GM19043 (cell line): Measurements from ENCODE around the gene PLPP4.

Experiments
- ATAC-seq: cut with Tn5 transposase; IDR thresholded peaks from one replicate; pipeline ENCODE4 v1.9.1; 2021; ENCODE audit warnings: low read depth; ENCODE audit not compliant: unreplicated experiment

Gene PLPP4

GRCh38 chr10:120456626-120457430, at the start of gene PLPP4:
PLPP4 (plus strand) TSS chr10:120457227; CDS start chr10:120457306, 79 bp downstream.
- ATAC-seq, result no peak

DNA sequence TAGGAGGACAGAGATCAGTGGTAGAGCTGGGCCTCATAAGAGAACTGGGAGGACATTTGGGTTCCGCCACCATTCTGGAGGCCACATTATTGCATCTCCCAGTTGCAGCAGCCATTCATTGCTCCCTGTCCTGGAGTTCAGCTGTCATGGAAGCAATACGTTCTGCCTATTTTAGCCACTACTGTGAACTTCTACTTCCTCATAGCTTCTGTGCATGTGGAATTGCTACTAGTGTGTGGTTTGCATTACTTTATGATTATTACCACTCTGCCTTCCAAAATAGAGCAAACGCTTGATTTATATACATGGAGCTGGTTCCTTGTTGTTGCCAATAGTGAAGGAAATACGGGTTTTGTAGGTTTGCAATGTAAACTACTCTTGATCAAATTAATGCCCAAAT, 47.2 kb upstream of the PLPP4 start:
- ATAC-seq, result no peak

GRCh38 chr10:120414946-120415345, 42.1 kb upstream of the PLPP4 start:
- ATAC-seq, result no peak

- no peak for ATAC-seq
Observed at GRCh38 chr10:120415709-120416330, 41.2 kb upstream of the PLPP4 start.

DNA sequence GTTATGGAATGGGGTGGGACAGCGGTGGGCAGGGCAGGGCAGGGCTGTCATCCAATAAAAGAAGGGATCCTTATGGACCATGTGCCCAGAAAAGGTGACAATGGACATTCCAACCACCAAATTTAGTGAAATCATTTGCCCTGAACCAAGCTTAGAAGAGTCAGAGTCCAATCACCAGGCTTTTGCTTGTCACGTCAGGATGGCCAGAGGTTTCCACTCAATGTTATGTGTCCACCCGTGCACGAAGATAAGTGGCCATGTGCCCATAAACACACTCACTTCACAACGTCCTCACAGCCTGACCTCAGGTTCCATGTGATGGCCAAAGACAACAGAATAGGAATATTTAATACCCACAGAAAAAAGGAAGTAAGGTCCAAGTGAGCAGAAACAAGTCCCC, 36.6 kb upstream of the PLPP4 start:
- no peak for ATAC-seq

- no peak for ATAC-seq
Observed at GRCh38 chr10:120421250-120421649, 35.8 kb upstream of the PLPP4 start.

DNA sequence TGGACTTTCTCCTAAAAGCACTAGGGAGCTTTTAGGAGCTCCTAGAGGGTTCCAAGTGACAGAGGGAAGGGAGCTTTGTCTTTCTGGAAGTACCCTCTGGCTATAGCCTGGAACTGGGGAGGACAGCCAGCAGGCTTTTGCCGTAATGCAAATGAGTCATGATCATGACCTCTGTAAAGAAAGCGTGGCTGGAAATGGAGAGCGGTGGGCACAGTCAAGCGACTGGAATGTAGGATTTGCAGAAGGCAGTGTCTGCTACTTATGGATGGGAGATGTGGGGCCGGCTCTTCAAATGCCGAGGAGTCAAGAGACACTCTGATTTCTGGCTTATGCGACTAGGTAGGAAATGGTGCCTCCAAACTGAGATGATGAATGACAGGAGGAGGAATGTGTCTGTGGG, 34.6 kb upstream of the PLPP4 start:
- ATAC-seq, result no peak

GRCh38 chr10:120423431-120424197, 33.4 kb upstream of the PLPP4 start:
- peak; percentile 49 for ATAC-seq

DNA sequence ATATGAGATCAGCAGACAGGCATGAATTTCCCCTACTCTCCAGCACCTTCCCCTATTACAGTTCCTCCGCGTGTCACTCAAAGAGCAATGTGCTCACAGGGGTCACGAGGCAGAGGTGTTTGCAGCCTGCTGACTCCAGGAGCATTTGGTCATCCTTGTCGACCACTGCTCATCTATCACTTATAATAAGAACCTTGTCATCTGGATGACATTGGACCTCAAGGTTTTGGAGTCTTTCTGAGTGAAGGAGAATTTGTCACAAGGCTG, 32.9 kb upstream of the PLPP4 start:
- no peak for ATAC-seq

GRCh38 chr10:120426306-120426705, 30.7 kb upstream of the PLPP4 start:
- no peak for ATAC-seq

GRCh38 chr10:120428754-120429153, 28.3 kb upstream of the PLPP4 start:
- no peak for ATAC-seq

GRCh38 chr10:120429395-120429794, 27.6 kb upstream of the PLPP4 start:
- no peak for ATAC-seq

DNA sequence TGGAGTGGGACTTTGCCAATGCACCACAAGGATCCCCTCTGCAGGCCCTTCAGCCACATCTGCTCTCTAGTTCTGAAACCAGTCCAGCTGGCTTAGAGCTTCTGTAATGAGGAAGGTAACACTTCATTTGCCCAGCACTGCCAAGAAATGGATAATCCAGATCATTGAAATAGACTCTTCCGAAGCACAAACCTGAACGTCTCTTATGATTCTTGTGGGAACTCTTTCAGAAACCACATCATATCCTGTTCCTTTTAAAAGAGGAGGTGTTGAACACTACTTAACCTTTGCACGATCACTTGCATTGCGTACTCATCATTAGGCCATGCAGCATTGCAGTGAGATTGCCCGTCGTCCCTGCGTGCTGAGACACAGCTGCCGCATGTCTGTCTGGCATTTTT, 25.8 kb upstream of the PLPP4 start:
- no peak for ATAC-seq

- ATAC-seq, result no peak
Observed at GRCh38 chr10:120432209-120432608, 24.8 kb upstream of the PLPP4 start.

GRCh38 chr10:120433141-120433540, 23.9 kb upstream of the PLPP4 start:
- ATAC-seq, result no peak

GRCh38 chr10:120436439-120437112, 20.5 kb upstream of the PLPP4 start:
- no peak for ATAC-seq

DNA sequence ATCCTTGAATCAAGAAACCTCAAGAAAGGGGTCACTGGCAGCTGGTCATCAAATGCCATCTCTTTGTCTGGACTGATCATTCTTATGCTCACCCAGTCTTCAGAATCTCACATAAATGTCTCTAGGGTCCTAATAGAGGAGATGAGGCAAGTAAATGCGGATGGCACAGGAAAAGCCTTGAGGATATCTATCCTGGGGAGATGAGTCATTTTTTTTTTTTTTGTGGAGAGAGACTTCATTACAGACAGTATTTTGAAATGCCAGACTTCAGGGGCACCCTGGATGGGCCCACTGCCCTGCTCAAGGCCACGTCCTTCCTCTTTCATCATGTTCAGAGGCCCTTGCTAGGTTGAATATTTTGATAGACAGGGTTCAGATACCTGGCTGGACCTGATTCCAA, 19.5 kb upstream of the PLPP4 start:
- ATAC-seq, result no peak

DNA sequence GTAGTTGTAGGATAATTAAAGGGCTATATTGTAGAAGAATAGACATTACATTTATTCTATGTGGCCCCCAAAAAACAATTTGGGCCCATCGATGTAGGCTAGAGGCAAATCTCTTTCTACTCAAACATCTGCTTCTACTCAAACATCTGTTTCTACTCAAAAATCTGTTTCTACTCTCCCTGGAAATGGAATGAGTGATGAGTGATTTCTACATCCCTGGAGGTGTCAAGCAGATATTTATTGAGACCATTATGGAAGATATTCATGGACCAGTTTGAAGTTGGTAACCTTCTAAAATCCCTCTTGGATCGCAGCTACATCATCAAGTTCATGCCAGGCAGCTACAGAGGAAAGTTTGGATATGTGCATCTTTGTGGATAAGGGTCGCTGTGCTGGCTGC, 5.1 kb upstream of the PLPP4 start:
- ATAC-seq, result no peak

DNA sequence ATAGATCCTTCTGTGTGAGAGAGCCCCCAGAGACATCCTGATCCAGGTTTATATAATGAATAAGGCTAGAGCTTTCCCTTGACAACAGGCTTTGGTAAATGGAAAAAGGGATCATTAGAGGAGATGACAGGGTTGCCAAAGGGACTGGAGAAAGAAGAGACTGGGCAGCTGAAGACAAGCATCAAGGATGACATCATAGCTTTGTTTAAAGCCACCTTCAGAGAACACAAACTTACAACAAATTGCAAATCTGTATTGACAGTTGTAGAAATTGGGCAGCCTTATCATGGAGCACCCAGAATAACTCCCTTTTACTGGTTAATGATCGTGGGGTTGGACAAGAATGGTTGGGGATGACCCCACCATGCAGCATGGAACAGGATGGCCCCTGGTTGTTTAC, 3.7 kb upstream of the PLPP4 start:
- ATAC-seq, result no peak

- no peak for ATAC-seq
Observed at GRCh38 chr10:120453886-120454285, 3.1 kb upstream of the PLPP4 start.

GRCh38 chr10:120455004-120455403, 2.0 kb upstream of the PLPP4 start:
- no peak for ATAC-seq
